HG02981 (cell line): ENCODE data around the gene FAM200C.

ENCODE experiments used
- ATAC-seq: cut with Tn5 transposase; IDR thresholded peaks from one replicate; pipeline ENCODE4 v1.9.1; 2021; ENCODE audit warnings: mild to moderate bottlenecking, moderate library complexity; ENCODE audit not compliant: unreplicated experiment

Gene FAM200C

DNA sequence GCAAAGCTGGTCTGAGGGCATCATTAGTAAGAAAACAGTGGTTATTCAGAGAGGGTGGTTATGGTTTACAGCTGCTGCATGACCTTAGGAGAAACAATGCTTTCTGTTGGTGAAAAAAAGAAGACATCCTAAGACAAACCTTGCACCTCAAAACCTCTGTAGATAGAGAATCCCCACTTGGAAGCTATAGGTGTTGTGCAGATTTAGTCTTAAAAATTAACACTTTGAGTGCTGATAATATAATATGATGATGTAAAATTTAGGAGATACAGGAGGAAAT is 20.4 kb upstream of the FAM200C start:
- ATAC-seq, result no peak

DNA sequence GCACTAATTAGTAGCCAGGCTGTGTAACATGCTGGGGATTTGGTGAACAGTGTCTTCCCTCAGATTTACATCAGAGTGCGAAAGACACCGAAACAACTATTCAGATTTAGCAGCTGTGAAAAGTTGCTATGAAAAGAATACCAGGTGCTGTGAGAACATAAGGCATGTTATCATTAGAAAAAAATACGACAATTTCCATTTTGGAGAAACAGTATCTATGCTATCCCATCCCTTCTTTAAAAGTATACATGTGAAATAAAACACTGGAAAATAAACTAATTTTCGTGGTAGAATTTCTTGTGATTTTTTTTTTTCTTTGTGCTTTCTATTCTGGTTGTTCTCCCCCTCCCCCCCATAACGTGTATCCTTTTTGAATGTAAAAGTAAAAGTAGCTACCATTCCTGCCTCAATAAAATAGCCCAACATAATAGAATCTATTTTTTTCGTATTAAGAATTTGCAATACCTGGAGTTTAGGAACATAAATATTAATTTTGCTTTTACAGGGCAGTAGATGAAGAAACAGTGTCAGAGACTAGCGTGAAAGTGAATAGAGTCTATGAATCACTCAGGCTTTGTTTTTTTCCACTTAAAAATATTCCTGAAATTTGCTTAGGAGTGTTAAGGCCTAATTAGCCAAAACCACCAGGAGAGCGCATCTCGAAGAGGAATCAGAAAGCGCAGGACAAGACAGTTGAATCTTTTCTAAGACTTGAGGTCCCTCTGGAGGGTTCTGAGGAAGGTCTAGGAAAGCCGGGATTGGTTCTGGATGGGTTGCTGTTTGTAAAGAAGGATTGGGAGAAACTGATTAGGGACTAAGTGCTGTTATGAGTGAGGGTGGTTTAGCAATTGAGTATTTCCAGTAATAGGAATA is 19.8 kb upstream of the FAM200C start:
- peak; percentile 33 for ATAC-seq

DNA sequence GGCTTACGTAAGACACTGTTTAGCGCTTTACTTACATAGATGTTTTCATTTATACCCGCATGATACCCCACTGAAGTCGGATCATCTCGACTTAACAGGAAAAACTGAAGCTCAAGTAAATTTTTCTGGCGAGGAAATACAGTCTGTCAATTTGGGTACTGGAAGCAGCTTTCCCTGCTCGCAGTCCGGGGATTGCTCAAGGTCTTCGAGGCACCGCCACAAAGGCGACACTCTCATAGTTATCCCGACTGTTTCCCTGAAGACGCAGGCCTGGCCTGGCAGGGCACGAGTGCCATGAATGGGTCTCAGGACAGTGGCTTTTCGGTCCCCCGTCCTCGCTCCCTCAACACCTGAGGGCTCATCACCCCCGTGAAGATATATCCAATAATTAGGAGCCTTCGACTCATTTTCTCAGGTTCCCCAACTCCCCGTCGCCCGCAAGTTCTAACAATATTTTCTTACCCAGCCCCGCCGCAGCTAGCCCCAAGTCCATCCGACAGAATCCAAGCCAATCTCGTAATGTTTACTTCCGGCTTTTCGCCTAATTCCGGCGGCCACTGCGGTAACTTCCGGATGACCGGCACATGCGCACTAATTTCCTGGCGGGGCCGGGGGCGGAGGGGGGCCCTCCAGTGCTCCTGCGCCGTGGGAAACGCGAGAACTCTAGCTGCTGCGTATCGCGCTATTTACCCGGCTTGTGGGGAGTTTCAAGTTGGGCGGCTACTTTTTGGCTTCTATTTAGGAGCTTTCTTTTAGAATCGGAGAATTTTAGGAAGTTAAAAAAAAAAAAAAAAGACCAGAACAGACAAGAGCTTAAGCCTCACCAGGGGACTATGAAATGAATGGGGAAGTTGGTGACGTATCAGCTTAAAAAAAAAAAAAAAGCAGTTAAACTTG is 19.0 kb upstream of the FAM200C start, which contains the start of gene SLU7:
SLU7 (minus strand) TSS at position 521 of the 897 bp plus-strand sequence. CDS start 3,787 bp downstream, outside the sequence.
- ATAC-seq, result peak; percentile 69

DNA sequence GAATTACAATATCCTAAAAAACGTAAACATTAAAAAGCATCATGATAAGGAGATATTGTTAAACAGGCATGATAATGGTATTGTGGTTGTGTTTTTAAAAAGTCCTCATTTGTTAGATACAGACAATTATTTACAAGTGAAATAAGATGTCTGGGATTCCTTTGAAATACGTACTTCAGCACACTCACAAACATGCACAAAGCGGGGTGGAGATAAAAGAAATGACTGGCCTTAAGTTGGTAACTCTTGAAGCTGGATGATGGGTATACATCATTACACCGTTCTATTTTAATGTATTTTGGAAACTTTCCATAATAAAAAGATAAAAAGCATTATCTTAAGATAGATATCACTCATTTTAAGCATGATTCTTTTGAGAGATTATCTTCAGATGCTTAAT is 1.0 kb downstream of the FAM200C start:
- ATAC-seq, result no peak

DNA sequence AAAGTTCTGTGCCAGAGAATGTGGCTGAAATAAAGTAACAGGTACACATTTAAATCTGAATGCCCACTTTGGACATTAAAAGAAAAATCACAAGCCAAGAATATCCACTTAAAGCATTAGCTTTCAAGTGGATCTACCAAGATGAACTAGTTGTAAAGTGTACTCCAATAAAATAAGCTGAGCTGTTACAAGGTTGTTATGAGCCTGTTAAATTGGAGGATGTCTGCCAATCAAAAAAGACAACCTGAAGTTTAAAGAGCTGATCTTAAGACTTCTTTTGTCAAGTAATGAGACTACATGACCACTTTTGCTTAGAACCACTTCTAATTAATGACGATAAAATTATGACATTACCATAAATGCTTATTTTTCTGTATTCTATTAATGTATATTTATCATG is 2.4 kb downstream of the FAM200C start:
- no peak for ATAC-seq

DNA sequence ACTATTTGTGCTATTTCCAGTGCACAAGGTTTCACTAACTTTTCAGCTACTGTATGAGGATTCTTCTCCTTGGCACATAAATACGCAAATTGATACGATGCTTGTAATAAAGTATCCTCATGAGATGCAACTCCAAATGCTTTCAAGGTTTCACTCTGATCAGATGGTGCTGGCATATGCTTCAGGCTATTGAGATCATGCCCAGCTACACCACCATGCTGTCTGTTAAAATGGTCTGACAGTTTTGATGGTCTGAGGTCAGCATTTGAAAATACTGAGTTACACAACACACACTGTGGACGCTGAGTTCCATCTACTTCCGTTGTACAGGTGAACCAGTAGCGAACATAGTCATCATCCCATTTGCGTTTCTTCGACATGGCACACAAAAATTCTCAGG is 4.7 kb downstream of the FAM200C start:
- no peak for ATAC-seq

DNA sequence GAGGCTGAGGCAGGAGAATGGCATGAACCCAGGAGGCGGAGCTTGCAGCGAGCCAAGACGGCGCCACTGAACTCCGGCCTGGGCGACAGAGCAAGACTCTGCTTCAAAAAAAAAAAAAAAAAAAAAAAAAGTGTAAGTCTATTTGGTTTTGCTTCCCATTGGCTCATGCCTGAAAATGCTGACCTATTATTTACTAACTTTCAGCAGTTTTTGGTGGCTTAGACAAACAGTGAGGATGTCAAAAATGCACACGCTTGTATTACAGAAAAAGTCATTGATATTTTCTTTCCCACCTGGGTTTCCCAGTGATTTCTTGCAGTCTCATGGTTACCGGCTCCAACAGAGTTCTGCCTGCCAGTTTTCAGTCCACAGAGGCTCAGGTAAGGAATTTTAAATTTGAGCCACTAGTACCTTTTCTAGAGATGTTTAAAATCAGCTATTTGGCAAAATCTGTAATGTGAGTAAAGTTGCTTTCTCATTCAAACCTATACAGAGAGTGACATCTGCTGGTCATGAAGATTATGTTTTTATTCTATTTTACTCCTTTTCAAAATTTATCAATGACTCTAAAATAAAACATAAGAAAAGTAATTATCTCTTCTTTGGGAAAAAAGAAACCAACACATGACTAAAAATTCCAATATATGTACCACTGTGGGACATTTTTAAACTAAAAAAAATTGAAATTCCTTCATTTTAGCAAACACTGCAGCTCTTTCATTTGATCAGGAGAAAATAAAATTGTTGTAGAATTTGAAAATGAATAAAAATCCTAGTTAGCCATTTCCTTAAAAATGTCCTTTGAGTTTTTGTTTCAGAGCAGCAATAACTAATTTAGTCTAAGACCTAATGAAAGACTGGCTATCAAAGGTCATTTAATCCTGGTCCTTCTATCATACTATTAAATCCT is 8.8 kb downstream of the FAM200C start:
- ATAC-seq, result no peak

DNA sequence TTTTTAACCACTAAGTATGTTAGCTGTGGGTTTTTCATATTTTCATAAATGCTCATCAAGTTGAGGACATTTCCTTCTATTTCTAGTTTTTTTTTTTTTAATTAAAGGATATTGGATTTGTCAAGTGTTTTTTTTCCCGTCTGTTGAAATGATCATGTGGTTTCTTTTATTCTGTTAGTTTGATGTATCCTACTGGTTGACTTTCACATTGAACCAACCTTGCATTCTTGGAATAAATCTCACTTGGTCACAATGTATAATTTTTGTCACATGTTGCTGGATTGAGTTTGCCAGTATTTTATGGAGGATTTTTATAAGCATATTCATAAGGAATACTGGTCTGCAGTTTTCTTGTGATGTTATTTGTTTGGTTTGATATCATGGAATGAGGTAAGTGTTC is 12.4 kb downstream of the FAM200C start:
- ATAC-seq, result no peak

DNA sequence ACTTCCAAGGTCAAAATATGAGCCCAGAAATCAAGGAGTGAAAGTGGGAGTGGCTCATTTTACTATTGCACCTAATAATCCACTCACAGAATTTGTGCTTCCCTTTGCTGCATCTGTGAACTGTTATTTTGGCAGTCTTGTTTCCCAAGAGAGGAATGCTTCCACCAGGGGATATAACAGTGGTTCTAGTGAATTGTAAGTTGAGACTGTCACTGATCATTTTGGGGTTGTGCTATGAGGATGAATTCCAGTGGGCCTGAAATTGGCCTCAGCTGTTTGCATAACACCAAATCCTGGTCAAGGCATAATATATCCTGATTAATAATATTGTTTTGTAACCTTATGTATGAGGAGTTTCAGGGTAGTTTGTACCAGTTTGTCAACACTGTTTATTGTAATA is 14.4 kb downstream of the FAM200C start:
- no peak for ATAC-seq

DNA sequence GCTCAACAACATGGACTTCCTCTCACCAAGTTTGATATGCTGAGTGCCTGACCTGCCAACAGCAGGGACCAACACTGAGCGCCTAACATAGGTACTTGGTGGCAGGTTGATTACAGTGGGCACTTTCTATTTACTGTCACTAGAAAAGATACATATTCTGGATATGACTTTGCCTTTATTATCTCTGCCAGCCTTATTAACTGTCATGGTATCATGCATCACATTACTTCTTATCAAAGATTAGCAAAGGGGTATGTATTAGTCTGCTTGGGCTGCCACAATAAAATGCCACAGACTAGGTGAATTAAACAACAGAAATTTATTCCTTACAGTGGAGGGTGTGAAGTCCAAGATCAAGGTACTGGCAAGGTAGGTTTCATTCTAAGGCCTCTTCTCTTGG is 15.2 kb downstream of the FAM200C start:
- ATAC-seq, result no peak

DNA sequence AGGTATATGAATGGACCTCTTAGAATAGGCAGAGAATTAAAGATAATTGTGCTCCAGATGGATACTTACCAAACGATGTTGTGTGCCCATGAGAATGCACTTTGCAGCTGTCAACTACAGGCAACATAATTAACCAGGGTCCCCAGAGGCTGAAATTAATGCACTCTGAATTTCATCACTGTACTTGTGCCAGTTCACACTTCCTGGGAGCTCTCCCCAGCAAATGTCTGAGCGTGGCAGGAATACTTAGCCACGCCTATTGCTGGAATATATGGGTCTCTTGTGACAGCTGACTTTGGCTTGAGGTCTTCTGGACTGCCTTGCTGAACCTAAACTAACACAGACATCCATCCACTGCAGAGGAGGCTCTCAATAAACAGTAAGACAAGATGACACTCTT is 17.5 kb downstream of the FAM200C start:
- ATAC-seq, result no peak

DNA sequence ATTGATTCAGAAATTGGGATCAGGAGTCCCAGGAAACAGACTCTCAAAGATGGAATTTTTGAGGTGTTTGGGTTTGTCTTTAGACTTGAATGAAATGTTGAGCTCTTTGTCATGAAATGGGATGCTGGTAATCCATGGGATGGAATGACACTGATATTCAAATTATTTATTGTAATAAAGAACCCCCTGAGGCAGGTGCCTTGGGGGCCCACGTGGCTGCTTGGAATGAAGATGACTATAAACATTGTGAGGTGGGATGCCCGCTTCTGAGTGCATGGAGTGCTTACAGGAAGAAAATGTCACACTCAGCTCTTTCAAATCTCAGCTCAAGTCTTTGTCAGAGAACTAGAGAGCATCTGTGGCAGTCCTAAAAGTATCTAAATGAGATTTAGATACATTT is 19.8 kb downstream of the FAM200C start:
- no peak for ATAC-seq

DNA sequence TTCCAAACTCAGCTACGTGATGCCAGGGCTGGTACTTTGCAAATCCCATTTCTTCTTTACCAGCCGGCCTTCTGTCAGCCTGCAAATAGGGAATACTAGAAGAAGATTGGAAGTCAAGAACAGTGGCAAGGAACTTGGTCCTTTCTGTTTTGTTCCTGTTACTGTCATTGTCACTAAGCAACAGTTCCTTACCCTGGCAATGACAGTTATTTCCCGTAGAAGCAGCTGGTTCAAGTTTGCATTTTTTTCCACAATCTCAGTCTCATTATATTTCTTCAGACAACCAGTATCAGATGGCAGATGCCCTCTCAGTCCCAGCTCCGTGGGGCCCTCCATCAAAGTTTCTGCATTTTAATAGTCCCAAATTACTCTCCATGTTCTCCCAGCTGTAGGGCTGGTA is 20.3 kb downstream of the FAM200C start:
- ATAC-seq, result no peak

DNA sequence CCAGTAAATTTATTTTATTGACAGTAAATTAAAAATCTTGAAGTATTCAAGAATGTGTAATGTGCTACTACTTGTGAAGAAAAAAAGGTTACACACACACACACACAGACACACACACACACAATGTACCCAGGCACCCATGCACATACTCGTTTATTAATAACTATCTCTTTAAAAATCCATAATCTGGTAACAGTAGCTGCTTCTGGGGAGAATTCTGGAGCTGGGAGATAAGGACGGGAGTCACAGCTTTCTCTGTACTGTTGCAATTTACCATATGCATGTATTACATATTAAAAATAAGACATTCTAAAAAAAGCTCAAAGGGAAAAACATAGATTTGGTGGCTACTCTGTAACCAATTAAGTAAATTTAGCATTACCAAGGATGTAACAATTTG is 21.5 kb downstream of the FAM200C start:
- ATAC-seq, result no peak

DNA sequence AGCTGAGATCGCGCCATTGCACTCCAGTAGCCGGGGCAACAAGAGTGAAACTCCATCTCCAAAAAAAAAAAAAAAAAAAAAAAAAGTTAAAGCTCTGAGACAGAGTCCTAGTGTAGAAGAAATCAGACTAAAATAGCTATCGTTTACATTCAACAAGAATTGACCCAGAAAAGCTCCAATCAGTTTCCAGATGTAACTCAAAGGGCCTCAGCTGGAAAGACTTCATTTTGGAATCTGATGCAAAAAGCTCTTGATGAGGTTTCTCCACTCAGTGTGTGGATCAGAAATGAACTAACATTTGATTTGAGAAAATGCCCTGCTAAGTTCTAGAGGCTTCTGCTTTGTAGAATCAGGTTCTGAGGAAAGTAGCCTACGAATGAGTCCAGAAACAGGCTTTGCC is 22.2 kb downstream of the FAM200C start:
- ATAC-seq, result no peak

DNA sequence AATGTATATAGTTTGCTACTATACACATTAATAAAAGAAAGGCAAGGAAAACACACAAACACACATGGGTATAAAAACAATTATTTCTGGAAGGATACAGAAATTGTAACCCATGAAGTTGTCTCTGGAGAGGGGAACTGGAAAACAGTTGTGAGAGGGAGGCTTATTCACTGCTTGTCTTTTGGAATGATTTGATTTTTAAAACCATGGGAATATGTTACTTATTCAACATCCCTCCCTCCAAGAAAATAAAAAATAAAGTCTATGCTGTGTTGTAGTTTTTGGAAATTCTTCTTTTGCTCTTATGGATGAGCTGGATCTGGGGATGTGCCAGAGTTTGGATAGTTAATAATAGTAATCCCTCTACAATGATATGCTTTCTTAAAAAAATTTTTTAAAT is 23.4 kb downstream of the FAM200C start:
- no peak for ATAC-seq

DNA sequence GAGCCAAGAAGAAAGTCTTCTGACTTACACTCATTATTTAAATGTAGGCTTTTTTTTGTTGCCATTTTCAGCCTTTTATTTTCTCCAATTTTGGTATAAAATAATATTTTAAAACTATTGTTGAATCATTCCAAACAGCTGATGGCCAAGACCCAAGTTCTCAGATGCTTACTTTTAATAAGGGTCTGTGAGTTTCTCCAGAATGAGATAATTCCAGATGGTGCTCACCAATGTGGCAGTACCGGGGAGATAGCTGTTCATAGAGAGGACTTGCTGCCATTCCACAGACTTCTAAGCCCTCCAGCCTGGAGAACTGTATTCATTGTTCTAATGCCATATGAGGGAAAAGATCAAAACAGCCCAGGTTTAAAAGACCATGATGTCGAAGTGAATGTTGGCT is 24.2 kb downstream of the FAM200C start:
- no peak for ATAC-seq

DNA sequence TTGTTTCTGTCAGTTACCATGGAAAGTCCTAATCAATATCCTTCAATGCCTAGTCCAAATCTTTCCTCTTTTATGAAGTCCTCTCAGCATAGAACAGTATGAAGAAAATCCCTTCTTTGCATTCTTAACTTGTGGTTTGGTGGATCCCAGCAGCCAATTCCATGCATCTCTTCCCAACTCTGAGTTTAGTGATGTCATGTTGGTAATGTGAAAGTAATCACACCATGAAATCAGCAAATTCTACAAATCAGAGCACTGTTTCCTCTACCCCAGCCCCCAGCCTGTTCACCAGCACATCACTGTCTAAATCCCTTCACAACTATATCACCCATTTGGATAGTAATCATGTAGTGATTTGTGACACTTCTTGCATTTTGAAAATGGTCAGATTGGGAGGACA is 24.7 kb downstream of the FAM200C start:
- no peak for ATAC-seq

DNA sequence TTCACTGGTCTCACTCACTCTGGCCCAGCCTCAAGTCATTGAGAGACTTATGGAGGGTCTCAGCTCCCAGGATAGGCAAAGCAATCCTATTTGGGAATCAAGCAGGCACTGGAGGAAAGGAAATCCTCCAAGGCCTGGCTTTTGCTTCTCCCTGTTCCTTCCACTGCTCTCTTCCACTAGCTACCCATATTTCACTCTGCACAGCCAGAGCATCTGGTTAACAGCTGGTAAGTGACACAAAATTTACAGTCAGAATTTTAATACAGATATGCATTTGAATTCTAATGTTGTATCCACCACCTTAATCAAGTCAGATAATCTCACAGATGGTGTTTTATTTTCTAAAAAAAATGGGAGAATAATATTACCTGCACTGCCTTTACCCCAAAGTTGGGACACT is 28.6 kb downstream of the FAM200C start:
- no peak for ATAC-seq

DNA sequence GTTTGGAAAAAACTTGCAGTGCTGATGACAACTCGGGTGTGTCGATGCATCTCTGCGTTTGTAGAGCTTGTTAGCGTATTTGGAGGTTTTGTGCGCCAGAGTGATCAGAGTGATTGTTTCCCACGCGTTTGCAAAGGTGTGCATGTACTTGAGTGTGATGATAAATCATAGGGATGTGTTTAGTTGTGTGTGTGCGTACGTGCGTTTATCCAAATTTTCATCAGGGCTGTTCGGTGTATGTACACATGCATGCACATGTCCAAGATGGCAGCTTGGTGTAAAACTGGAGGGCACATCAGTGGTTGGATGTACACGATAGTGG is 29.2 kb downstream of the FAM200C start:
- no peak for ATAC-seq

DNA sequence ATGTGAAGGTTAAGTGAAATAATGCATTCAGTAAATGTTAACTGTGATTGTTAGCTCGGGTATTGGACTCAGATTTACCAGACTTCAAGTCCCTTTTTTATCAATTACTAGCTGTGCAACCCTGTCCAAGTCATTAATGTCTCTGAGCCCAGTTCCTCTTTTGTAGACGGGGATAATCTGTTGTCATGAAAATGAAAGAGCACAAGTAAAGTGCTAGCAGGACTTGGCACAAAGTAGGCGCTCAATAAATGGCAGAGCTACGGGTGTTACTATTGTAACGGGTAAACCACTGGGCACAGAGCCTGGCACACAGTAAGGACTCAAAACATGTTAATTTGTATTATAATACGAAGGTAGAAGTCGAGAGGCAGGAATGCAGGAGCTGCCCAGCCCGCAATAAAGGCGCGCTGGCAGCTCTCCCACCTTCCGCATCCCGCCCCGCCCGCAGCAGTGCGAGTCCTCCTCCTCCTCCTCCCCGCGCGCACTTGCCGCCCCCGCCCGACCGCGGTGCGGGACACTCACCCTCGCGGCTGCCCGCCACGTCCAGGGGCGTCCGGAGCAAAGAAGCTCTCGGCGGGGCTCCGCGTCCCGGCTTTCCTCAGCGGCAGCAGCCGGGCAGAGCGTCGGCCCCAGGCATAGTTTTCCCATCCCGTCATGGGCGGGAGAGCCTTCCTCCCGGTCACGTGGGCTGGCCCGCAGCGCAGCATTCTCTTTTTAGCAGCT is 29.7 kb downstream of the FAM200C start, which contains the start of gene C1QTNF2:
C1QTNF2 (minus strand) TSS at position 637 of the 723 bp plus-strand sequence. CDS start 15,615 bp downstream, outside the sequence.
- ATAC-seq, result no peak
